ENCODE data around the gene KIF19.

The KIF19 gene

GRCh38 chr17:74283371-74283673 lies 42.7 kb upstream of the KIF19 start:
- Histone ChIP-seq H3K4me3 (ENCODE audit: low read length) (no peak overlapping the region), H3K27ac (ENCODE audit: low read length) (no peak overlapping the region), H3K9me2 (replicated peaks; ENCODE audit: insufficient read depth, low read length) (no peaks in the 10 kb centered on the region), H3K79me2 (ENCODE audit: low read length) (no peaks in the 10 kb centered on the region), H3K4me2 (ENCODE audit: low read depth, low read length) (no peak overlapping the region), H3K9ac (ENCODE audit: low read length) (no peak overlapping the region), H3K9me3 (replicated peaks; ENCODE audit: insufficient read depth, low read length) (no peaks in the 10 kb centered on the region), H3K4me1 (ENCODE audit: low read length) (no peaks in the 10 kb centered on the region), H3K36me3 (replicated peaks; ENCODE audit: insufficient read depth, low read length) (no peaks in the 10 kb centered on the region), H3K27me3 (replicated peaks; ENCODE audit: insufficient read depth, low read length) (peaks cover 57% of the 10 kb centered on the region), H2AFZ (ENCODE audit: low read length) (no peak overlapping the region), H3F3A (ENCODE audit: insufficient read depth, low read length) (no peaks in the 10 kb centered on the region), H4K20me1 (ENCODE audit: insufficient read depth, low read length) (no peaks in the 10 kb centered on the region)
- no peak for DNase-seq
- no peak for TF ChIP-seq EZH2 (optimal IDR thresholded peaks at IDR 0.05; ENCODE audit: low read depth, low read length)
- TF ChIP-seq EZH2phosphoT487 (IDR thresholded peaks at IDR 0.05; ENCODE audit: low read length) = no peak
- TF ChIP-seq CTCF (IDR thresholded peaks at IDR 0.05; ENCODE audit: low read length) = no peak

- Histone ChIP-seq H4K20me1 (ENCODE audit: insufficient read depth, low read length) (no peaks in the 10 kb centered on the region), H3F3A (ENCODE audit: insufficient read depth, low read length) (no peaks in the 10 kb centered on the region), H3K27me3 (replicated peaks; ENCODE audit: insufficient read depth, low read length) (peaks cover 82% of the 10 kb centered on the region)
Measured at GRCh38 chr17:74287031-74287602, 38.9 kb upstream of the KIF19 start.

GRCh38 chr17:74288785-74289184 lies 37.2 kb upstream of the KIF19 start:
- Histone ChIP-seq H3K36me3 (replicated peaks; ENCODE audit: insufficient read depth, low read length) (no peaks in the 10 kb centered on the region), H3K27me3 (replicated peaks; ENCODE audit: insufficient read depth, low read length) (peaks cover 71% of the 10 kb centered on the region), H3K4me2 (ENCODE audit: low read depth, low read length) (no peak overlapping the region), H3K79me2 (ENCODE audit: low read length) (no peaks in the 10 kb centered on the region), H3K9me2 (replicated peaks; ENCODE audit: insufficient read depth, low read length) (no peaks in the 10 kb centered on the region), H3K4me1 (ENCODE audit: low read length) (no peaks in the 10 kb centered on the region), H3K27ac (ENCODE audit: low read length) (no peak overlapping the region), H3K9ac (ENCODE audit: low read length) (no peak overlapping the region), H3K9me3 (replicated peaks; ENCODE audit: insufficient read depth, low read length) (no peaks in the 10 kb centered on the region), H2AFZ (ENCODE audit: low read length) (no peak overlapping the region), H3F3A (ENCODE audit: insufficient read depth, low read length) (no peaks in the 10 kb centered on the region), H4K20me1 (ENCODE audit: insufficient read depth, low read length) (no peaks in the 10 kb centered on the region), H3K4me3 (ENCODE audit: low read length) (no peak overlapping the region)
- no peak for DNase-seq
- TF ChIP-seq EZH2phosphoT487 (IDR thresholded peaks at IDR 0.05; ENCODE audit: low read length) (no peak), CTCF (IDR thresholded peaks at IDR 0.05; ENCODE audit: low read length) (no peak), EZH2 (optimal IDR thresholded peaks at IDR 0.05; ENCODE audit: low read depth, low read length) (no peak)

More at GRCh38 chr17:74287031-74287602, 38.9 kb upstream of the KIF19 start:
- no peak for DNase-seq
- Histone ChIP-seq H3K27ac (ENCODE audit: low read length) (no peak overlapping the region), H3K4me2 (ENCODE audit: low read depth, low read length) (no peak overlapping the region), H3K9ac (ENCODE audit: low read length) (no peak overlapping the region), H3K4me3 (ENCODE audit: low read length) (no peak overlapping the region), H3K36me3 (replicated peaks; ENCODE audit: insufficient read depth, low read length) (no peaks in the 10 kb centered on the region), H2AFZ (ENCODE audit: low read length) (no peak overlapping the region), H3K9me2 (replicated peaks; ENCODE audit: insufficient read depth, low read length) (no peaks in the 10 kb centered on the region), H3K9me3 (replicated peaks; ENCODE audit: insufficient read depth, low read length) (no peaks in the 10 kb centered on the region), H3K4me1 (ENCODE audit: low read length) (no peaks in the 10 kb centered on the region), H3K79me2 (ENCODE audit: low read length) (no peaks in the 10 kb centered on the region)
- TF ChIP-seq EZH2 (optimal IDR thresholded peaks at IDR 0.05; ENCODE audit: low read depth, low read length) = no peak
- no peak for TF ChIP-seq CTCF (IDR thresholded peaks at IDR 0.05; ENCODE audit: low read length)
- no peak for TF ChIP-seq EZH2phosphoT487 (IDR thresholded peaks at IDR 0.05; ENCODE audit: low read length)

Measured in MM.1S (cell line).